Endothelial cell (in vitro differentiated cells): ENCODE measurements around the gene GGACT. TPM values are rescaled to one million over a fixed set of nuclear protein-coding genes. Genes with fewer than 3 reads are reported as not detected.

Experiments used
- DNase-seq: peaks from one replicate; pipeline ENCODE4 v3.0.0; 2021; ENCODE audit warnings: low spot score
- H3K27ac Mint-ChIP-seq: one replicate; pipeline ENCODE4 v1.8.0; 2021; ENCODE audit warnings: mixed read lengths, inconsistent platforms; ENCODE audit not compliant: unreplicated experiment
- H3K27me3 Mint-ChIP-seq: one replicate; pipeline ENCODE4 v1.8.0; 2021; ENCODE audit warnings: mild to moderate bottlenecking, moderate library complexity, mixed read lengths, inconsistent platforms; ENCODE audit not compliant: unreplicated experiment
- H3K36me3 Mint-ChIP-seq: one replicate; pipeline ENCODE4 v1.8.0; 2021; ENCODE audit warnings: mild to moderate bottlenecking, low read depth, mixed read lengths, inconsistent platforms; ENCODE audit not compliant: unreplicated experiment
- H3K4me1 Mint-ChIP-seq: one replicate; pipeline ENCODE4 v1.8.0; 2021; ENCODE audit warnings: mild to moderate bottlenecking, mixed read lengths, inconsistent platforms; ENCODE audit not compliant: unreplicated experiment
- H3K4me3 Mint-ChIP-seq: one replicate; pipeline ENCODE4 v1.8.0; 2021; ENCODE audit warnings: mild to moderate bottlenecking, mixed read lengths, inconsistent platforms; ENCODE audit not compliant: unreplicated experiment
- H3K9me3 Mint-ChIP-seq: one replicate; pipeline ENCODE4 v1.8.0; 2021; ENCODE audit warnings: mixed read lengths, inconsistent platforms; ENCODE audit not compliant: unreplicated experiment
- CTCF ChIP-seq: fragments of 200-600 bp; sonication (generic); IDR thresholded peaks from one replicate; pipeline ENCODE4 v1.5.0; 2021; ENCODE audit warnings: antibody characterized with exemption; ENCODE audit not compliant: unreplicated experiment
- total RNA-seq: library from RNA; stranded (reverse); fragmentation: NEBNext Ultra II Directional; extraction: Animal tissue kit (Norgen Biotek cat#: 25700); gene quantifications from one replicate; pipeline ENCODE4 v1.2.1, GENCODE V29; 2021; ENCODE audit not compliant: unreplicated experiment

Gene GGACT
- total RNA-seq, 1 donor from 2014 or later, result 7.0 TPM

GRCh38 chr13:100520936-100521850, 67.4 kb downstream of the GGACT start:
- H3K4me3 Mint-ChIP-seq, result no peak overlapping the region
- H3K36me3 Mint-ChIP-seq, result peaks cover 11% of the 10 kb centered on the region
- no peak for TF ChIP-seq CTCF
- no peaks in the 10 kb centered on the region for H3K9me3 Mint-ChIP-seq
- peaks cover 34% of the 10 kb centered on the region for H3K4me1 Mint-ChIP-seq
- peaks cover 7% of the 10 kb centered on the region for H3K27me3 Mint-ChIP-seq
- no peak overlapping the region for H3K27ac Mint-ChIP-seq
- no peak for DNase-seq

- Mint-ChIP-seq H3K27me3 (peaks cover 5% of the 10 kb centered on the region), H3K4me1 (peaks cover 30% of the 10 kb centered on the region), H3K27ac (no peak overlapping the region), H3K36me3 (peaks cover 7% of the 10 kb centered on the region), H3K9me3 (no peaks in the 10 kb centered on the region), H3K4me3 (no peak overlapping the region)
- TF ChIP-seq CTCF, result no peak
- DNase-seq, result no peak
Observed at GRCh38 chr13:100519626-100520025, 69.0 kb downstream of the GGACT start.

DNA sequence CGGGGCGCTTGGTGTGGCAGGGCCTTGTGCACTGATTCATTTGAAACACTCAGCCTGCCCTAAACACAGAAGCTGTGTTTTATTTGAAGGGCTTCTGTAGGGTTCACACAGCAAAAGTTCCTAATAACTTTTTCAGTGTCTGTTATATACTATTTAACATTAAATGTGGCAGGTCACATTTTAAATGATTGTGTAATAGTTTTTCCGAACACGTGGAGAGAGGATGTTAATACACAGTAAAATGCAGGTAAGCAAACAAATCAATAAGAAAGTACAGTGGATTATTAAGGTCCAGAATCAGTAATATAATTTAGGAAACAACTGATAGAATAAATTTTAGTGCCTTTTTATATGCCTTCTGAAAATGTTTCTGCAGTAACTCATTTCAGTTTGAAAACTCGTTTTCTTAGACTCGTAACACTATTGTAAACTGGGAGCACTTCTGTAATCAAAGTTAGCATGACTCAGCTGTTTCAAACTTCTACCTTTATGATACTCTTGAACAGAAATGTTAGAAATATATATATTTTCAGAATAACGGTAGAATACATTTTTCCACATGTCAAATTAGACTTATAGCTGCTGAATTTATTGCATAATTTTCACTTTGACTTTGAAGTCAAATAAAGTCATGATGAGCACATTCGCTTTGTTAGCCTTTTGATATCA, 70.1 kb downstream of the GGACT start:
- TF ChIP-seq CTCF, result no peak

DNA sequence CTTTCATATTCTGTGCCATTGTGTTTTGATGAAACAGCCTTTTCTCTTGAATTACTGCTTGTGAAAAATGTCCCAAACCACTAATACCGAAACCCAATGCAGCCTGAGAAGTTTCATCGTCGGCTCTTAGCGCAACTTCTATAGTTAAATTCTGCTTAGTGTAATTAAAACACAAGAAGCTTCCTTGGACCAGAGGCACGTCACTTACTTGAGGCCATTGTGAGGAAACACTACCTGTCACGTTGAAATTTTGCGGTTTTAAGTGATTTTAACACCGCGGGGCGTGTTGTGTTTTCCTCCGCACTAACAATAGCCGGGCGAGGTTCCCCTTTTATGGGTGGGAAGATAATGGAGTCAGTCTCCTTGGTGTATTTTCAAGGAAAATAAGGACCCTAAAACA, 70.9 kb downstream of the GGACT start:
- H3K36me3 Mint-ChIP-seq, result no peaks in the 10 kb centered on the region
- H3K4me3 Mint-ChIP-seq, result no peak overlapping the region
- H3K27ac Mint-ChIP-seq, result no peak overlapping the region
- peaks cover 1% of the 10 kb centered on the region for H3K27me3 Mint-ChIP-seq
- DNase-seq, result no peak
- peaks cover 24% of the 10 kb centered on the region for H3K4me1 Mint-ChIP-seq
- H3K9me3 Mint-ChIP-seq, result no peaks in the 10 kb centered on the region
- TF ChIP-seq CTCF, result no peak

More for the DNA sequence above, 70.1 kb downstream of the GGACT start:
- Mint-ChIP-seq H3K4me1 (peaks cover 28% of the 10 kb centered on the region), H3K4me3 (no peak overlapping the region), H3K27ac (no peak overlapping the region), H3K36me3 (peaks cover 1% of the 10 kb centered on the region), H3K9me3 (no peaks in the 10 kb centered on the region), H3K27me3 (peaks cover 5% of the 10 kb centered on the region)
- no peak for DNase-seq

GRCh38 chr13:100517135-100517534, 71.5 kb downstream of the GGACT start:
- no peak for DNase-seq
- no peaks in the 10 kb centered on the region for H3K9me3 Mint-ChIP-seq
- H3K4me1 Mint-ChIP-seq, result peaks cover 21% of the 10 kb centered on the region
- no peak overlapping the region for H3K4me3 Mint-ChIP-seq
- peaks cover 1% of the 10 kb centered on the region for H3K27me3 Mint-ChIP-seq
- H3K27ac Mint-ChIP-seq, result no peak overlapping the region
- H3K36me3 Mint-ChIP-seq, result no peaks in the 10 kb centered on the region
- no peak for TF ChIP-seq CTCF
